ENCODE measurements around the gene GPC6.

DNA sequence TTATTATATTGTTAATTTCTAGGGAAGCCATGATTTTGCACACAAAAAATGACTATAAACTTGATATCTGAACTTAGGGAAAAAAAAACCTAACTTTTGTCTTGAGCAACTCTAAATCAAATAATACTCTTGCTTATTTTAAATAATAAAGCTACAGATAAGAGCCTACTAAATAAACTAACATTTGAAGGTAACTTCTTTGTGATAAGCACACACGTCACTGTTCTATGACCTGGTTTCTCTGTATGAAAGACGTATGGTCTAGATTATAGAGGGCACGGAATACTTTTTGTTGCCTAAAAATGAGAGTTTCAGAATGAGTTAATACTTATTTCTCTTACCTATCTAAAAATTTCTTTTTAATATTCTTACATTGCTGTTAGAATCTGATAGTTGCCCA lies 649.6 kb downstream of the GPC6 start:
- TF ChIP-seq, protein P1, sequence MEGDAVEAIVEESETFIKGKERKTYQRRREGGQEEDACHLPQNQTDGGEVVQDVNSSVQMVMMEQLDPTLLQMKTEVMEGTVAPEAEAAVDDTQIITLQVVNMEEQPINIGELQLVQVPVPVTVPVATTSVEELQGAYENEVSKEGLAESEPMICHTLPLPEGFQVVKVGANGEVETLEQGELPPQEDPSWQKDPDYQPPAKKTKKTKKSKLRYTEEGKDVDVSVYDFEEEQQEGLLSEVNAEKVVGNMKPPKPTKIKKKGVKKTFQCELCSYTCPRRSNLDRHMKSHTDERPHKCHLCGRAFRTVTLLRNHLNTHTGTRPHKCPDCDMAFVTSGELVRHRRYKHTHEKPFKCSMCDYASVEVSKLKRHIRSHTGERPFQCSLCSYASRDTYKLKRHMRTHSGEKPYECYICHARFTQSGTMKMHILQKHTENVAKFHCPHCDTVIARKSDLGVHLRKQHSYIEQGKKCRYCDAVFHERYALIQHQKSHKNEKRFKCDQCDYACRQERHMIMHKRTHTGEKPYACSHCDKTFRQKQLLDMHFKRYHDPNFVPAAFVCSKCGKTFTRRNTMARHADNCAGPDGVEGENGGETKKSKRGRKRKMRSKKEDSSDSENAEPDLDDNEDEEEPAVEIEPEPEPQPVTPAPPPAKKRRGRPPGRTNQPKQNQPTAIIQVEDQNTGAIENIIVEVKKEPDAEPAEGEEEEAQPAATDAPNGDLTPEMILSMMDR (IDR thresholded peaks at IDR 0.05; ENCODE audit: low read length): no peak
- no peak for TF ChIP-seq EZH2 (IDR thresholded peaks at IDR 0.05; ENCODE audit: borderline replicate concordance, low read length)

All from OCI-LY1 (cell line).